HepG2 (cell line): ENCODE results near the gene ASXL1. TPM values are rescaled to one million over a fixed set of nuclear protein-coding genes. Genes with fewer than 3 reads are reported as not detected.

ENCODE experiments used
- ATAC-seq: fragments of 200-7000 bp; cut with Tn5 transposase; 3 replicates; pipeline ENCODE4 v1.9.1; 2020; ENCODE audit warnings: mild to moderate bottlenecking, moderate library complexity
- BruUV-seq: library from RNA; stranded (reverse); fragments of 400-500 nt; replicated peaks from 2 replicates; lab custom pipeline; 2021; lab: Mats Ljungman, UMichigan
- CTCF ChIA-PET: fragments of 300-600 bp; formaldehyde crosslinking; extraction: SDS; loops from one replicate; lab custom pipeline; 2021; ENCODE audit warnings: low total read pairs, inconsistent platforms, low intra/inter-chr PET ratio; lab: Yijun Ruan, JAX
- POLR2A ChIA-PET: fragments of 350-600 bp; sonication (Branson Sonifier 250); formaldehyde crosslinking; loops from one replicate; lab custom pipeline; 2020; ENCODE audit warnings: antibody characterized with exemption, inconsistent platforms; lab: Yijun Ruan, JAX
- DNase-seq: peaks from one replicate; pipeline ENCODE4 v3.0.0-alpha.2; 2015; ENCODE audit warnings: low spot score
- FAIRE-seq: peaks from 3 replicates; lab custom pipeline; 2011; peaks lifted over from hg19 to GRCh38; lab: Jason Lieb, UNC
- H2AFZ ChIP-seq: one replicate; pipeline ENCODE4 v1.6.1; 2011; ENCODE audit warnings: low read length, inconsistent platforms
- H3K27ac ChIP-seq: fragments of 300-600 bp; 3 replicates; pipeline ENCODE4 v1.8.0; 2011; ENCODE audit warnings: mixed run types, mild to moderate bottlenecking, mixed read lengths, low read length, inconsistent platforms; ENCODE audit not compliant: insufficient read depth; ENCODE audit errors: extremely low read length
- H3K27me3 ChIP-seq, 2 experiments: fragments of 200-600 bp in 1 of 2; 2 replicates in 1 of 2; 3 replicates in 1 of 2; pipeline versions ENCODE4 v1.6.0 to v1.8.0; 2011; ENCODE audit warnings: low read length in 2 of 2, mild to moderate bottlenecking in 2 of 2, moderate library complexity in 2 of 2, inconsistent platforms in 1 of 2; ENCODE audit not compliant: insufficient read depth in 2 of 2, control insufficient read depth in 1 of 2
- H3K36me3 ChIP-seq, 2 experiments: fragments of 200-600 bp in 1 of 2; replicated peaks in 1 of 2; 2 replicates in 1 of 2; 3 replicates in 1 of 2; pipeline versions ENCODE4 v1.5.1 to v1.8.0; 2011; ENCODE audit warnings: low read length in 2 of 2, inconsistent platforms in 1 of 2; ENCODE audit not compliant: insufficient read depth in 2 of 2, control insufficient read depth in 1 of 2
- H3K4me1 ChIP-seq: 2 replicates; pipeline ENCODE4 v1.5.1; 2012; ENCODE audit warnings: low read length, inconsistent platforms; ENCODE audit not compliant: insufficient read depth
- H3K4me2 ChIP-seq: 2 replicates; pipeline ENCODE4 v1.6.0; 2011; ENCODE audit warnings: low read depth, low read length, inconsistent platforms
- H3K4me3 ChIP-seq, 3 experiments: fragments of 200-600 bp in 1 of 3; sonication (generic), shearing (Covaris generic) in 1 of 3; replicated peaks in 1 of 3; 2 replicates each; pipeline ENCODE4 v1.5.1; 2011 to 2016; ENCODE audit warnings: low read length in 3 of 3, inconsistent platforms in 2 of 3, low read depth in 2 of 3, mild to moderate bottlenecking in 2 of 3, control low read depth in 1 of 3, mixed read lengths in 1 of 3; ENCODE audit not compliant: insufficient read depth in 1 of 3
- H3K79me2 ChIP-seq: one replicate; pipeline ENCODE4 v1.6.1; 2011; ENCODE audit warnings: low read length, inconsistent platforms; ENCODE audit not compliant: insufficient read depth
- H3K9ac ChIP-seq: 2 replicates; pipeline ENCODE4 v1.6.0; 2011; ENCODE audit warnings: mild to moderate bottlenecking, low read depth, low read length, inconsistent platforms; ENCODE audit not compliant: insufficient read depth
- H3K9me3 ChIP-seq: 2 replicates; pipeline ENCODE4 v1.5.1; 2012; ENCODE audit warnings: mild to moderate bottlenecking, low read length
- H4K20me1 ChIP-seq: 2 replicates; pipeline ENCODE4 v1.6.0; 2011; ENCODE audit warnings: inconsistent platforms, mild to moderate bottlenecking, low read length, moderate library complexity; ENCODE audit not compliant: insufficient read depth
- FOSL2 ChIP-seq: sonication (generic); formaldehyde crosslinking; IDR thresholded peaks from 2 replicates; pipeline ENCODE4 v1.4.0; 2020; ENCODE audit warnings: missing genetic modification reagents
- HIC2 ChIP-seq: sonication (generic); formaldehyde crosslinking; IDR thresholded peaks from 2 replicates; pipeline ENCODE4 v1.9.0; 2022; ENCODE audit warnings: low read depth, missing genetic modification reagents
- KLF16 ChIP-seq, 2 experiments: sonication (generic) in 1 of 2; formaldehyde crosslinking in 1 of 2; IDR thresholded peaks; 2 replicates each; pipeline versions ENCODE4 v1.6.1 to v1.8.0; 2016 to 2023; ENCODE audit warnings: missing genetic modification reagents in 2 of 2, missing compliant biosample characterization in 1 of 2
- LRRFIP1 ChIP-seq: sonication (generic); formaldehyde crosslinking; conservative IDR thresholded peaks from 2 replicates; pipeline ENCODE4 v1.4.0; 2020; ENCODE audit warnings: missing genetic modification reagents
- MAFK ChIP-seq, 2 experiments: IDR thresholded peaks in 1 of 2; conservative IDR thresholded peaks in 1 of 2; 2 replicates each; pipeline ENCODE4 v1.6.1; 2011; ENCODE audit warnings: improper control_type of control experiment in 2 of 2, low read length in 2 of 2
- MEIS1 ChIP-seq: sonication (generic); formaldehyde crosslinking; IDR thresholded peaks from 2 replicates; pipeline ENCODE4 v1.9.0; 2021; ENCODE audit warnings: mild to moderate bottlenecking, missing genetic modification reagents, moderate library complexity, borderline replicate concordance
- NFE2L2 ChIP-seq: fragments of 150-350 bp; IDR thresholded peaks from 2 replicates; pipeline ENCODE4 v1.6.1; 2014; ENCODE audit warnings: low read length
- RAD51 ChIP-seq: fragments of 450-650 bp; IDR thresholded peaks from 2 replicates; pipeline ENCODE4 v1.6.1; 2016; ENCODE audit warnings: borderline replicate concordance
- RCOR2 ChIP-seq: IDR thresholded peaks from 2 replicates; pipeline ENCODE4 v1.6.1; 2016; ENCODE audit warnings: missing biosample characterization, missing genetic modification reagents
- REL ChIP-seq: sonication (generic); formaldehyde crosslinking; conservative IDR thresholded peaks from 2 replicates; pipeline ENCODE4 v1.8.0; 2022; ENCODE audit warnings: mild to moderate bottlenecking, missing genetic modification reagents, moderate library complexity
- REXO4 ChIP-seq: sonication (generic); formaldehyde crosslinking; IDR thresholded peaks from 2 replicates; pipeline ENCODE4 v1.8.0; 2022; ENCODE audit warnings: missing genetic modification reagents, mild to moderate bottlenecking, borderline replicate concordance
- RNF2 ChIP-seq: fragments of 450-650 bp; conservative IDR thresholded peaks from 2 replicates; pipeline ENCODE4 v1.6.1; 2016; ENCODE audit warnings: low read depth
- ZBTB3 ChIP-seq: sonication (generic); formaldehyde crosslinking; IDR thresholded peaks from 2 replicates; pipeline ENCODE4 v1.4.0; 2020; ENCODE audit warnings: low read depth, mild to moderate bottlenecking, moderate library complexity, missing genetic modification reagents, borderline replicate concordance
- ZC3H13 ChIP-seq: sonication (generic); formaldehyde crosslinking; IDR thresholded peaks from 2 replicates; pipeline ENCODE4 v1.8.1; 2023; ENCODE audit warnings: mild to moderate bottlenecking, missing genetic modification reagents, moderate library complexity
- ZFP36 ChIP-seq: fragments of 150-350 bp; IDR thresholded peaks from 2 replicates; pipeline ENCODE4 v1.6.1; 2018; ENCODE audit warnings: borderline replicate concordance, low read length, low read depth; ENCODE audit not compliant: partially characterized antibody
- ZNF124 ChIP-seq: sonication (generic); formaldehyde crosslinking; IDR thresholded peaks from 2 replicates; pipeline ENCODE4 v1.4.0; 2020; ENCODE audit warnings: missing genetic modification reagents
- ZNF17 ChIP-seq: sonication (generic); formaldehyde crosslinking; IDR thresholded peaks from 2 replicates; pipeline ENCODE4 v1.5.0; 2020; ENCODE audit warnings: mild to moderate bottlenecking, missing genetic modification reagents
- ZNF362 ChIP-seq: sonication (generic); formaldehyde crosslinking; IDR thresholded peaks from 2 replicates; pipeline ENCODE4 v1.4.0; 2020; ENCODE audit warnings: missing genetic modification reagents, mild to moderate bottlenecking, borderline replicate concordance
- ZNF597 ChIP-seq: sonication (generic); formaldehyde crosslinking; IDR thresholded peaks from 2 replicates; pipeline ENCODE4 v1.5.0; 2020; ENCODE audit warnings: missing genetic modification reagents
- ZNF674 ChIP-seq: sonication (generic); formaldehyde crosslinking; IDR thresholded peaks from 2 replicates; pipeline ENCODE4 v1.5.0; 2020; ENCODE audit warnings: low read depth, mild to moderate bottlenecking, missing genetic modification reagents
- WGBS: methylation state at CpG from one replicate; pipeline ENCODE4 v1.1.6; 2017; ENCODE audit warnings: low lambda C conversion rate; 5-methylcytosine and 5-hydroxymethylcytosine counted together
- in situ Hi-C: cut with HindIII; loops from 2 replicates; pipeline ENCODE4 v1.10.0; 2017; ENCODE audit warnings: low pct_unique_long_range_greater_than_20kb; ENCODE audit not compliant: extremely low pct_ligation_motif_present
- intact Hi-C: fragments of 100-400 bp; cut with micrococcal nuclease; formaldehyde crosslinking; loops from one replicate; pipeline ENCODE4 v1.10.0; 2022; ENCODE audit not compliant: unreplicated experiment
- polyA plus RNA-seq, 8 experiments: library from polyadenylated mRNA; depleted of rRNA in 3 of 8; stranded (reverse) in 7 of 8; unstranded in 1 of 8; fragments of >200 nt; fragmentation: Illumina TruSeq in 4 of 8; extraction: Trizol in 4 of 8; gene quantifications; 2 replicates each; pipeline versions ENCODE4 v1.2.1 to v1.2.3, GENCODE V29; 2011 to 2016; ENCODE audit warnings: low read depth in 4 of 8, missing spikeins in 1 of 8, mixed read lengths in 1 of 8; ENCODE audit not compliant: insufficient read depth in 1 of 8
- total RNA-seq, 5 experiments: library from RNA; depleted of rRNA; stranded (reverse); fragments of >200 nt; fragmentation: Illumina TruSeq; extraction: Trizol; gene quantifications; 2 replicates each; pipeline ENCODE4 v1.2.3, GENCODE V29; 2016; ENCODE audit warnings: low read depth in 1 of 5

The ASXL1 gene
- total and polyA plus RNA-seq, 2 of the 13 experiments (the other 11 are each of a cell fraction or from before 2014, with no cell fraction given), result 62.1 to 74.8 TPM

DNA sequence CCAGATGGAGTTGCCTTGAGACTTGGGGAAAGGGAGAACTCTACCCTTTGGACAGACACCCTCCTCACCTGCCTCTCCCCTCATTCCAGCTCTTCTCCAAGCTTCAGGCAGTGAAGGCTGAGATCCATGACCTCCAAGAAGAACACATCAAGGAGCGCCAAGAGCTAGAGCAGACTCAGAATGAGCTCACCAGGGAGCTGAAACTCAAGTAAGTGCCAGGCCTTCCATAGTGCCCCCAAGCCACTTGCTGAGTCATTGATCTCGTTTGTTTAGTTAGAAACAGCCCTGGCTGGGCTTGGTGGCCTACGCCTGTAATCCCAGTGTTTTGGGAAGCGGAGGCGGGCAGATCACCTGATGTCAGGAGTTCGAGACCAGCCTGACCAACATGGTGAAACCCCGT is 41.5 kb upstream of the ASXL1 start:
- H3K27me3 ChIP-seq, result no peaks in the 10 kb centered on the region
- in situ Hi-C loops (no loop called here), intact Hi-C loops (no loop called here)
- no peak overlapping the region for H2AFZ ChIP-seq
- no peak overlapping the region for H3K9ac ChIP-seq
- no TSS peak for BruUV-seq
- H4K20me1 ChIP-seq, result no peaks in the 10 kb centered on the region
- H3K9me3 ChIP-seq, result no peaks in the 10 kb centered on the region
- no peaks in the 10 kb centered on the region for H3K79me2 ChIP-seq
- H3K4me3 ChIP-seq, result no peak overlapping the region
- peaks cover 36% of the 10 kb centered on the region for H3K4me1 ChIP-seq
- FAIRE-seq, result no peak
- WGBS, result 88% methylated on average over 7 of the region's 7 CpGs
- no peak for DNase-seq
- H3K4me2 ChIP-seq, result no peak overlapping the region
- ChIA-PET CTCF (no interaction called here), POLR2A (interaction anchor here (1.0 to 1.4 kb wide), 2 partner anchors 10 to 27 kb away, joined by 3 to 10 read pairs; no protein-coding TSS in a partner anchor)
- no peak overlapping the region for H3K27ac ChIP-seq
- no peak for ATAC-seq
- H3K36me3 ChIP-seq, result peaks cover 11 to 39% of the 10 kb centered on the region in 2 experiments
- no peak for TF ChIP-seq ZNF124 (CRISPR knock-in tag)
- no peak for TF ChIP-seq ZNF17 (CRISPR knock-in tag)
- TF ChIP-seq RCOR2 (CRISPR knock-in tag), result no peak
- TF ChIP-seq REXO4 (CRISPR knock-in tag), result no peak
- TF ChIP-seq NFE2L2, result peak; percentile 42; the same call in 1 of the 2 replicates
- TF ChIP-seq ZFP36, result no peak
- TF ChIP-seq HIC2 (CRISPR knock-in tag), result no peak
- 0 out of 4 replicates have a peak, but pooled peaks of 1 of the 2 experiments have one; percentile 6 for TF ChIP-seq MAFK (conservative IDR thresholded peaks at IDR 0.05 in 1 of 2, IDR thresholded peaks at IDR 0.05 in 1 of 2; ENCODE audit: low read length in 2 of 2)
- TF ChIP-seq ZC3H13 (CRISPR knock-in tag), result no peak
- TF ChIP-seq KLF16 (CRISPR knock-in tag; IDR thresholded peaks at IDR 0.05), result no peak
- no peak for TF ChIP-seq RAD51
- no peak for TF ChIP-seq ZNF597 (CRISPR knock-in tag)
- no peak for TF ChIP-seq MEIS1 (CRISPR knock-in tag)
- no peak for TF ChIP-seq ZBTB3 (CRISPR knock-in tag)
- TF ChIP-seq REL (CRISPR knock-in tag), result no peak
- TF ChIP-seq RNF2, result no peak
- TF ChIP-seq ZNF674, result no peak
- no peak for TF ChIP-seq ZNF362 (CRISPR knock-in tag)
- 0 out of 2 replicates have a peak, but pooled peaks have one; percentile 9 for TF ChIP-seq FOSL2
- no peak for TF ChIP-seq LRRFIP1 (CRISPR knock-in tag)
